HCT116 (cell line): ENCODE measurements around the gene POU2F3. TPM values are rescaled to one million over a fixed set of nuclear protein-coding genes. Genes with fewer than 3 reads are reported as not detected.

Experiments
- ATAC-seq: fragments of 200-7000 bp; cut with Tn5 transposase; 2 replicates; pipeline ENCODE4 v1.9.1; 2020; ENCODE audit warnings: mild to moderate bottlenecking, moderate library complexity
- BruUV-seq: library from RNA; stranded (reverse); fragments of 400-500 nt; replicated peaks from 2 replicates; lab custom pipeline; 2021; lab: Mats Ljungman, UMichigan
- CTCF ChIA-PET: fragments of 300-600 bp; sonication (Branson Sonifier 250); formaldehyde crosslinking; loops from one replicate; lab custom pipeline; 2021; ENCODE audit warnings: antibody characterized with exemption; lab: Charles Lee
- POLR2A ChIA-PET: fragments of 300-600, 350-600 bp; sonication (Branson Sonifier 250); formaldehyde crosslinking; loops from one replicate; lab custom pipeline; 2021; ENCODE audit warnings: antibody characterized with exemption; lab: Charles Lee
- RAD21 ChIA-PET, 2 experiments: fragments of 300-600 bp; sonication (Branson Sonifier 250); formaldehyde crosslinking; loops; one replicate each; lab custom pipeline; 2023; ENCODE audit warnings: low total read pairs in 2 of 2; ENCODE audit not compliant: uncharacterized antibody in 2 of 2, unreplicated experiment in 2 of 2, low non-redundant PET in 1 of 2; lab: Charles Lee
- DNase-seq: peaks from one replicate; pipeline ENCODE4 v3.0.0-alpha.2; 2010; ENCODE audit warnings: low read depth, low spot score
- H2AFZ ChIP-seq: fragments of 200-600 bp; shearing (Covaris generic), sonication (generic); 2 replicates; pipeline ENCODE4 v1.6.1; 2017; ENCODE audit warnings: low read depth, mixed run types, mixed read lengths, antibody characterized with exemption, low read length; ENCODE audit not compliant: poor library complexity, severe bottlenecking
- H3K27ac ChIP-seq: 2 replicates; pipeline ENCODE4 v1.5.1; 2012; ENCODE audit warnings: low read depth, low read length
- H3K27me3 ChIP-seq: fragments of 200-600 bp; sonication (generic); 2 replicates; pipeline ENCODE4 v1.6.1; 2016; ENCODE audit warnings: mixed run types, low read length, mixed read lengths; ENCODE audit not compliant: insufficient read depth
- H3K36me3 ChIP-seq, 2 experiments: fragments of 200-500 bp in 1 of 2; fragments of 200-600 bp in 1 of 2; sonication (Bioruptor generic) in 1 of 2; sonication (generic) in 1 of 2; 2 replicates each; pipeline versions ENCODE4 v1.5.1 to v1.6.1; 2014 to 2016; ENCODE audit warnings: low read length in 2 of 2, inconsistent platforms in 1 of 2, mixed read lengths in 1 of 2, mixed run types in 1 of 2; ENCODE audit not compliant: insufficient read depth in 2 of 2, control insufficient read depth in 1 of 2
- H3K4me1 ChIP-seq, 2 experiments: fragments of 200-600 bp in 1 of 2; sonication (generic) in 1 of 2; 2 replicates each; pipeline versions ENCODE4 v1.5.1 to v1.6.1; 2012 to 2017; ENCODE audit warnings: low read length in 2 of 2, inconsistent platforms in 1 of 2, mild to moderate bottlenecking in 1 of 2, mixed read lengths in 1 of 2, mixed run types in 1 of 2, moderate library complexity in 1 of 2; ENCODE audit not compliant: insufficient read depth in 2 of 2, control insufficient read depth in 1 of 2
- H3K4me2 ChIP-seq: fragments of 200-600 bp; sonication (generic); 2 replicates; pipeline ENCODE4 v1.6.1; 2017; ENCODE audit warnings: mixed run types, low read length, mixed read lengths
- H3K4me3 ChIP-seq, 2 experiments: fragments of 200-600 bp in 1 of 2; sonication (generic) in 1 of 2; replicated peaks in 1 of 2; 2 replicates each; pipeline ENCODE4 v1.5.1; 2011 to 2016; ENCODE audit warnings: low read length in 2 of 2, control low read depth in 1 of 2, low read depth in 1 of 2, mild to moderate bottlenecking in 1 of 2, mixed read lengths in 1 of 2, mixed run types in 1 of 2
- H3K79me2 ChIP-seq: fragments of 200-600 bp; sonication (generic); 2 replicates; pipeline ENCODE4 v1.6.1; 2017; ENCODE audit warnings: mild to moderate bottlenecking, mixed run types, low read length, moderate library complexity, mixed read lengths; ENCODE audit not compliant: insufficient read depth
- H3K9ac ChIP-seq: fragments of 200-600 bp; sonication (generic); 2 replicates; pipeline ENCODE4 v1.6.1; 2016; ENCODE audit warnings: low read length, mixed read lengths
- H3K9me2 ChIP-seq: fragments of 200-600 bp; sonication (generic), shearing (Covaris generic); 2 replicates; pipeline ENCODE4 v1.6.1; 2017; ENCODE audit warnings: mixed run types, mild to moderate bottlenecking, moderate library complexity; ENCODE audit not compliant: insufficient read depth
- H3K9me3 ChIP-seq, 2 experiments: fragments of 200-500 bp in 1 of 2; fragments of 200-600 bp in 1 of 2; sonication (Bioruptor generic) in 1 of 2; sonication (generic) in 1 of 2; 2 replicates each; pipeline ENCODE4 v1.6.1; 2014 to 2017; ENCODE audit warnings: low read length in 2 of 2, mixed read lengths in 2 of 2, inconsistent platforms in 1 of 2, low read depth in 1 of 2, mild to moderate bottlenecking in 1 of 2, mixed run types in 1 of 2, moderate library complexity in 1 of 2; ENCODE audit not compliant: control insufficient read depth in 1 of 2, insufficient read depth in 1 of 2
- H4K20me1 ChIP-seq: fragments of 200-600 bp; sonication (generic), shearing (Covaris generic); 2 replicates; pipeline ENCODE4 v1.6.1; 2017; ENCODE audit warnings: mixed run types, mild to moderate bottlenecking, moderate library complexity; ENCODE audit not compliant: insufficient read depth
- CBX3 ChIP-seq: IDR thresholded peaks from 2 replicates; pipeline ENCODE4 v1.6.1; 2012; ENCODE audit warnings: low read depth
- CEBPB ChIP-seq: IDR thresholded peaks from 2 replicates; pipeline ENCODE4 v1.6.1; 2012; ENCODE audit warnings: low read depth
- EGR1 ChIP-seq: IDR thresholded peaks from 2 replicates; pipeline ENCODE4 v1.6.1; 2012; ENCODE audit warnings: low read depth
- ELF1 ChIP-seq: IDR thresholded peaks from 2 replicates; pipeline ENCODE4 v1.6.1; 2012; ENCODE audit warnings: low read depth, borderline replicate concordance
- EZH2phosphoT487 ChIP-seq: fragments of 200-600 bp; IDR thresholded peaks from 2 replicates; pipeline ENCODE4 v1.6.1; 2018; ENCODE audit warnings: antibody characterized with exemption, borderline replicate concordance
- RAD21 ChIP-seq: IDR thresholded peaks from 2 replicates; pipeline ENCODE4 v1.6.1; 2012; ENCODE audit warnings: low read depth, mild to moderate bottlenecking
- SIN3A ChIP-seq: IDR thresholded peaks from 2 replicates; pipeline ENCODE4 v1.6.1; 2012; ENCODE audit warnings: low read depth
- SP1 ChIP-seq: IDR thresholded peaks from 2 replicates; pipeline ENCODE4 v1.6.1; 2012; ENCODE audit warnings: low read depth
- YY1 ChIP-seq: IDR thresholded peaks from 2 replicates; pipeline ENCODE4 v1.6.1; 2011; ENCODE audit warnings: low read length, low read depth, moderate library complexity, mild to moderate bottlenecking; ENCODE audit not compliant: insufficient replicate concordance; ENCODE audit errors: extremely low read depth
- ZNF274 ChIP-seq: fragments of 200-500 bp; sonication (Bioruptor generic); IDR thresholded peaks from 2 replicates; pipeline ENCODE4 v1.6.1; 2014; ENCODE audit warnings: mild to moderate bottlenecking, low read depth, low read length, inconsistent platforms
- intact Hi-C: fragments of 100-400 bp; cut with micrococcal nuclease; formaldehyde crosslinking; loops from 2 replicates; pipeline ENCODE4 v1.10.0; 2022
- total RNA-seq: library from RNA; stranded (reverse); gene quantifications from one replicate; pipeline ENCODE4 v1.2.1, GENCODE V29; 2021; ENCODE audit not compliant: unreplicated experiment
- TF ChIP-seq, protein P1 (sequence below): IDR thresholded peaks from 2 replicates; pipeline ENCODE4 v1.6.1; 2011; ENCODE audit warnings: mild to moderate bottlenecking, low read length, moderate library complexity; ENCODE audit not compliant: insufficient replicate concordance; ENCODE audit errors: extremely low read depth
- TF ChIP-seq, protein P2 (sequence below): IDR thresholded peaks from 2 replicates; pipeline ENCODE4 v1.6.1; 2012
- TF ChIP-seq, protein P3 (sequence below): IDR thresholded peaks from 2 replicates; pipeline ENCODE4 v1.6.1; 2012; ENCODE audit warnings: low read depth
- TF ChIP-seq, protein P4 (sequence below), 3 experiments: fragments of 200-600 bp in 1 of 3; sonication (generic) in 1 of 3; IDR thresholded peaks in 2 of 3; conservative IDR thresholded peaks in 1 of 3; 2 replicates each; pipeline ENCODE4 v1.5.1; 2012 to 2017; ENCODE audit warnings: low read depth in 2 of 3, low read length in 2 of 3, antibody characterized with exemption in 1 of 3, borderline replicate concordance in 1 of 3, control low read depth in 1 of 3, mild to moderate bottlenecking in 1 of 3, mixed read lengths in 1 of 3, mixed run types in 1 of 3, moderate library complexity in 1 of 3; ENCODE audit not compliant: insufficient read depth in 1 of 3

Gene POU2F3
- total RNA-seq, 1 experiment from 2014 or later: 0.15 TPM

DNA sequence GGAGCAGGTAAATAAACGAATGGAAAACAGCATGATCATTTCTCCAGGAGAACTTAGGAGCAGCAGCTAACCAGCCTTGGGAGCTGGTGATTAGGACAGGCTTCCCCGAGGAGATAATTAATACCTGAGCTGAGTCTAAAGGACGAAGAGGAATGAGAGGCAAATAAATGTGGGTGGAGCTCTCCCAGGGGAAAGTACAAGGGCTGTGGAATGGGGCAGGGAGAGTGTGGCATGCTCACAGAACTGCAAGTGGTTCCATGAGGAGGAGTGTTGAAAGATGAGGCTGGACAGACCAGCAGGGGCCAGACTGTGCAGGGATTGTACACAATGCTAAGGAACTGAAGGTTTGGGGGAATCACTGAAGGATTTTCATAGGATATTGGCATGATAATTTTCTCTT is 70.9 kb downstream of the POU2F3 start:
- Histone ChIP-seq H4K20me1 (no peaks in the 10 kb centered on the region), H3K27ac (no peak overlapping the region), H3K9ac (no peak overlapping the region), H3K36me3 (no peaks in the 10 kb centered on the region), H3K4me2 (no peak overlapping the region), H3K27me3 (no peaks in the 10 kb centered on the region), H2AFZ (no peak overlapping the region), H3K4me3 (no peak overlapping the region), H3K9me2 (no peaks in the 10 kb centered on the region), H3K79me2 (no peaks in the 10 kb centered on the region), H3K4me1 (peaks cover 13 to 42% of the 10 kb centered on the region in 2 experiments), H3K9me3 (no peaks in the 10 kb centered on the region)
- ChIA-PET POLR2A (no interaction called here), CTCF (no interaction called here), RAD21 (no interaction called here)
- no peak for ATAC-seq
- BruUV-seq: no TSS peak
- intact Hi-C loops: no loop called here
- DNase-seq: no peak
- TF ChIP-seq, protein P1, sequence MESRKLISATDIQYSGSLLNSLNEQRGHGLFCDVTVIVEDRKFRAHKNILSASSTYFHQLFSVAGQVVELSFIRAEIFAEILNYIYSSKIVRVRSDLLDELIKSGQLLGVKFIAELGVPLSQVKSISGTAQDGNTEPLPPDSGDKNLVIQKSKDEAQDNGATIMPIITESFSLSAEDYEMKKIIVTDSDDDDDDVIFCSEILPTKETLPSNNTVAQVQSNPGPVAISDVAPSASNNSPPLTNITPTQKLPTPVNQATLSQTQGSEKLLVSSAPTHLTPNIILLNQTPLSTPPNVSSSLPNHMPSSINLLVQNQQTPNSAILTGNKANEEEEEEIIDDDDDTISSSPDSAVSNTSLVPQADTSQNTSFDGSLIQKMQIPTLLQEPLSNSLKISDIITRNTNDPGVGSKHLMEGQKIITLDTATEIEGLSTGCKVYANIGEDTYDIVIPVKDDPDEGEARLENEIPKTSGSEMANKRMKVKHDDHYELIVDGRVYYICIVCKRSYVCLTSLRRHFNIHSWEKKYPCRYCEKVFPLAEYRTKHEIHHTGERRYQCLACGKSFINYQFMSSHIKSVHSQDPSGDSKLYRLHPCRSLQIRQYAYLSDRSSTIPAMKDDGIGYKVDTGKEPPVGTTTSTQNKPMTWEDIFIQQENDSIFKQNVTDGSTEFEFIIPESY: no peak
- TF ChIP-seq, protein P2, sequence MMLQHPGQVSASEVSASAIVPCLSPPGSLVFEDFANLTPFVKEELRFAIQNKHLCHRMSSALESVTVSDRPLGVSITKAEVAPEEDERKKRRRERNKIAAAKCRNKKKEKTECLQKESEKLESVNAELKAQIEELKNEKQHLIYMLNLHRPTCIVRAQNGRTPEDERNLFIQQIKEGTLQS: no peak
- TF ChIP-seq EZH2phosphoT487 (no peak), ELF1 (no peak), CEBPB (no peak), YY1 (no peak), EGR1 (no peak)

GRCh38 chr11:120314861-120315260 is 74.9 kb downstream of the POU2F3 start:
- H3K27me3 ChIP-seq: no peaks in the 10 kb centered on the region

More at GRCh38 chr11:120314861-120315260, 74.9 kb downstream of the POU2F3 start:
- H3K36me3 ChIP-seq: no peaks in the 10 kb centered on the region
- H3K4me1 ChIP-seq: peaks cover 20 to 31% of the 10 kb centered on the region in 2 experiments
- no peaks in the 10 kb centered on the region for H3K9me3 ChIP-seq
- H2AFZ ChIP-seq: no peak overlapping the region
- H4K20me1 ChIP-seq: no peaks in the 10 kb centered on the region
- H3K9ac ChIP-seq: no peak overlapping the region
- H3K9me2 ChIP-seq: no peaks in the 10 kb centered on the region
- no peak overlapping the region for H3K4me3 ChIP-seq
- RAD21 ChIA-PET: no interaction called here
- CTCF ChIA-PET: interaction anchor here (2.4 kb wide), 1 partner anchor 12 kb away, joined by 13 read pairs; no protein-coding TSS in a partner anchor
- H3K79me2 ChIP-seq: no peaks in the 10 kb centered on the region
- POLR2A ChIA-PET: no interaction called here
- ATAC-seq (no peak), DNase-seq (no peak)
- no peak overlapping the region for H3K27ac ChIP-seq
- intact Hi-C loops: no loop called here
- H3K4me2 ChIP-seq: no peak overlapping the region
- no TSS peak for BruUV-seq
- no peak for TF ChIP-seq SIN3A
- TF ChIP-seq SP1: no peak
- TF ChIP-seq, protein P3, sequence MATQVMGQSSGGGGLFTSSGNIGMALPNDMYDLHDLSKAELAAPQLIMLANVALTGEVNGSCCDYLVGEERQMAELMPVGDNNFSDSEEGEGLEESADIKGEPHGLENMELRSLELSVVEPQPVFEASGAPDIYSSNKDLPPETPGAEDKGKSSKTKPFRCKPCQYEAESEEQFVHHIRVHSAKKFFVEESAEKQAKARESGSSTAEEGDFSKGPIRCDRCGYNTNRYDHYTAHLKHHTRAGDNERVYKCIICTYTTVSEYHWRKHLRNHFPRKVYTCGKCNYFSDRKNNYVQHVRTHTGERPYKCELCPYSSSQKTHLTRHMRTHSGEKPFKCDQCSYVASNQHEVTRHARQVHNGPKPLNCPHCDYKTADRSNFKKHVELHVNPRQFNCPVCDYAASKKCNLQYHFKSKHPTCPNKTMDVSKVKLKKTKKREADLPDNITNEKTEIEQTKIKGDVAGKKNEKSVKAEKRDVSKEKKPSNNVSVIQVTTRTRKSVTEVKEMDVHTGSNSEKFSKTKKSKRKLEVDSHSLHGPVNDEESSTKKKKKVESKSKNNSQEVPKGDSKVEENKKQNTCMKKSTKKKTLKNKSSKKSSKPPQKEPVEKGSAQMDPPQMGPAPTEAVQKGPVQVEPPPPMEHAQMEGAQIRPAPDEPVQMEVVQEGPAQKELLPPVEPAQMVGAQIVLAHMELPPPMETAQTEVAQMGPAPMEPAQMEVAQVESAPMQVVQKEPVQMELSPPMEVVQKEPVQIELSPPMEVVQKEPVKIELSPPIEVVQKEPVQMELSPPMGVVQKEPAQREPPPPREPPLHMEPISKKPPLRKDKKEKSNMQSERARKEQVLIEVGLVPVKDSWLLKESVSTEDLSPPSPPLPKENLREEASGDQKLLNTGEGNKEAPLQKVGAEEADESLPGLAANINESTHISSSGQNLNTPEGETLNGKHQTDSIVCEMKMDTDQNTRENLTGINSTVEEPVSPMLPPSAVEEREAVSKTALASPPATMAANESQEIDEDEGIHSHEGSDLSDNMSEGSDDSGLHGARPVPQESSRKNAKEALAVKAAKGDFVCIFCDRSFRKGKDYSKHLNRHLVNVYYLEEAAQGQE: no peak
- no peak for TF ChIP-seq CBX3
- no peak for TF ChIP-seq RAD21
- TF ChIP-seq, protein P4, sequence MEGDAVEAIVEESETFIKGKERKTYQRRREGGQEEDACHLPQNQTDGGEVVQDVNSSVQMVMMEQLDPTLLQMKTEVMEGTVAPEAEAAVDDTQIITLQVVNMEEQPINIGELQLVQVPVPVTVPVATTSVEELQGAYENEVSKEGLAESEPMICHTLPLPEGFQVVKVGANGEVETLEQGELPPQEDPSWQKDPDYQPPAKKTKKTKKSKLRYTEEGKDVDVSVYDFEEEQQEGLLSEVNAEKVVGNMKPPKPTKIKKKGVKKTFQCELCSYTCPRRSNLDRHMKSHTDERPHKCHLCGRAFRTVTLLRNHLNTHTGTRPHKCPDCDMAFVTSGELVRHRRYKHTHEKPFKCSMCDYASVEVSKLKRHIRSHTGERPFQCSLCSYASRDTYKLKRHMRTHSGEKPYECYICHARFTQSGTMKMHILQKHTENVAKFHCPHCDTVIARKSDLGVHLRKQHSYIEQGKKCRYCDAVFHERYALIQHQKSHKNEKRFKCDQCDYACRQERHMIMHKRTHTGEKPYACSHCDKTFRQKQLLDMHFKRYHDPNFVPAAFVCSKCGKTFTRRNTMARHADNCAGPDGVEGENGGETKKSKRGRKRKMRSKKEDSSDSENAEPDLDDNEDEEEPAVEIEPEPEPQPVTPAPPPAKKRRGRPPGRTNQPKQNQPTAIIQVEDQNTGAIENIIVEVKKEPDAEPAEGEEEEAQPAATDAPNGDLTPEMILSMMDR (IDR thresholded peaks at IDR 0.05 in 2 of 3, conservative IDR thresholded peaks at IDR 0.05 in 1 of 3; ENCODE audit: borderline replicate concordance in 1 of 3, insufficient read depth in 1 of 3, low read depth in 2 of 3, low read length in 2 of 3): no peak
- TF ChIP-seq ZNF274: no peak
- no peak for TF ChIP-seq EGR1
